Epithelial cell of proximal tubule (primary cell): ENCODE measurements around the gene PNPLA6. TPM values are rescaled to one million over a fixed set of nuclear protein-coding genes. Genes with fewer than 3 reads are reported as not detected.

Experiments used
- DNase-seq: peaks from one replicate; pipeline ENCODE4 v3.0.0-alpha.2; 2011; ENCODE audit warnings: low read depth
- H3K4me3 ChIP-seq: 2 replicates; pipeline ENCODE4 v1.5.1; 2011; ENCODE audit warnings: low read depth, mild to moderate bottlenecking, low read length
- CTCF ChIP-seq: conservative IDR thresholded peaks from 2 replicates; pipeline ENCODE4 v1.5.1; 2012; ENCODE audit warnings: low read depth, mild to moderate bottlenecking, low read length
- total RNA-seq: library from RNA; depleted of rRNA; stranded (reverse); fragments of >200 nt; gene quantifications from 2 replicates; pipeline ENCODE4 v1.2.3, GENCODE V29; 2015

The PNPLA6 gene
- total RNA-seq, 1 donor from 2014 or later, result 129 TPM

GRCh38 chr19:7607212-7607873 is 71.8 kb downstream of the PNPLA6 start:
- no peak for TF ChIP-seq CTCF
- no peak overlapping the region for H3K4me3 ChIP-seq
- DNase-seq, result no peak

GRCh38 chr19:7607874-7608560 is 72.5 kb downstream of the PNPLA6 start:
- H3K4me3 ChIP-seq, result no peak overlapping the region
- TF ChIP-seq CTCF, result no peak
- no peak for DNase-seq

GRCh38 chr19:7610491-7611240 is 75.1 kb downstream of the PNPLA6 start:
- TF ChIP-seq CTCF, result no peak
- DNase-seq, result no peak

More at GRCh38 chr19:7610491-7611240, 75.1 kb downstream of the PNPLA6 start:
- no peak overlapping the region for H3K4me3 ChIP-seq

Other genes with a start within 250 kb of the PNPLA6 start
- 5.1 and 18.0 TPM in 2 replicates for gene INSR, start 241.3 kb upstream of the PNPLA6 start, total RNA-seq
- 61.5 and 63.2 TPM in 2 replicates for gene ARHGEF18, start 186.8 kb upstream of the PNPLA6 start, total RNA-seq
- gene PEX11G, start 46.7 kb upstream of the PNPLA6 start, total RNA-seq, result 1.6 and 6.2 TPM in 2 replicates
- gene ZNF358, start 19.6 kb upstream of the PNPLA6 start, total RNA-seq, result 29.5 and 80.8 TPM in 2 replicates
- 3.6 and 8.7 TPM in 2 replicates for gene MCOLN1, start 13.1 kb upstream of the PNPLA6 start, total RNA-seq
- 5.6 and 12.4 TPM in 2 replicates for gene CAMSAP3, start 60.1 kb downstream of the PNPLA6 start, total RNA-seq
- gene XAB2, start 93.8 kb downstream of the PNPLA6 start, total RNA-seq, result 44.1 and 47.9 TPM in 2 replicates
- 33.9 and 62.7 TPM in 2 replicates for gene PET100, start 94.1 kb downstream of the PNPLA6 start, total RNA-seq
- not detected in 2 replicates for gene PCP2, start 98.0 kb downstream of the PNPLA6 start, total RNA-seq
- gene STXBP2, start 101.4 kb downstream of the PNPLA6 start, total RNA-seq, result 49.4 and 51.2 TPM in 2 replicates
- not detected in 2 replicates for gene RETN, start 133.3 kb downstream of the PNPLA6 start, total RNA-seq
- gene MCEMP1, start 141.4 kb downstream of the PNPLA6 start, total RNA-seq, result not detected in 2 replicates
- 110 and 158 TPM in 2 replicates for gene TRAPPC5, start 145.1 kb downstream of the PNPLA6 start, total RNA-seq
- gene FCER2, start 166.4 kb downstream of the PNPLA6 start, total RNA-seq, result not detected in 2 replicates
- gene CLEC4G, start 196.4 kb downstream of the PNPLA6 start, total RNA-seq, result not detected in 2 replicates
- 0.12 TPM in 1 of 2 replicates, not detected in the other for gene CD209, start 211.8 kb downstream of the PNPLA6 start, total RNA-seq
- not detected in 2 replicates for gene CLEC4M, start 227.5 kb downstream of the PNPLA6 start, total RNA-seq